Liver (tissue), 9 donors: Measurements from ENCODE around the gene RAP1GAP2. TPM values are rescaled to one million over a fixed set of nuclear protein-coding genes. Genes with fewer than 3 reads are reported as not detected.

Experiments
- DNase-seq: peaks from one replicate; pipeline ENCODE4 v3.0.0-alpha.2; 2017; ENCODE audit warnings: low spot score
- H3K27ac ChIP-seq, 2 donors: one replicate each; pipeline ENCODE4 v1.7.0; 2013; ENCODE audit warnings: inconsistent platforms in 2 of 2, low read length in 2 of 2, control low read depth in 1 of 2, low read depth in 1 of 2, mild to moderate bottlenecking in 1 of 2
- H3K27me3 ChIP-seq, 4 donors: one replicate each; pipeline versions ENCODE4 v1.6.1 to v1.7.0; 2013; ENCODE audit warnings: low read length in 3 of 4, inconsistent platforms in 1 of 4, mild to moderate bottlenecking in 1 of 4, moderate library complexity in 1 of 4; ENCODE audit not compliant: control insufficient read depth in 4 of 4, insufficient read depth in 4 of 4
- H3K36me3 ChIP-seq, 4 donors: one replicate each; pipeline versions ENCODE4 v1.6.1 to v1.7.0; 2013; ENCODE audit warnings: low read length in 3 of 4, mild to moderate bottlenecking in 3 of 4, low read depth in 1 of 4, moderate library complexity in 1 of 4; ENCODE audit not compliant: control insufficient read depth in 4 of 4, insufficient read depth in 3 of 4
- H3K4me1 ChIP-seq, 4 donors: one replicate each; pipeline versions ENCODE4 v1.6.1 to v1.7.0; 2013; ENCODE audit warnings: low read length in 3 of 4, mild to moderate bottlenecking in 3 of 4, moderate library complexity in 1 of 4; ENCODE audit not compliant: control insufficient read depth in 4 of 4, insufficient read depth in 4 of 4
- H3K4me3 ChIP-seq, 3 donors: one replicate each; pipeline versions ENCODE4 v1.6.1 to v1.7.0; 2013; ENCODE audit warnings: low read length in 3 of 3, control low read depth in 1 of 3, low read depth in 1 of 3, mild to moderate bottlenecking in 1 of 3
- H3K9ac ChIP-seq, 2 donors: one replicate each; pipeline ENCODE4 v1.7.0; 2013; ENCODE audit warnings: low read length in 2 of 2, mild to moderate bottlenecking in 2 of 2, moderate library complexity in 2 of 2, control low read depth in 1 of 2, low read depth in 1 of 2
- H3K9me3 ChIP-seq, 4 donors: one replicate each; pipeline versions ENCODE4 v1.6.1 to v1.7.0; 2013; ENCODE audit warnings: low read length in 3 of 4; ENCODE audit not compliant: control insufficient read depth in 4 of 4
- CTCF ChIP-seq: fragments of 150-350 bp; IDR thresholded peaks from 2 replicates; pipeline ENCODE4 v1.5.1; 2017; ENCODE audit warnings: improper control_type of control experiment, low read depth, low read length; ENCODE audit not compliant: missing input control
- EGR1 ChIP-seq, 2 donors: IDR thresholded peaks; 2 replicates each; pipeline ENCODE4 v1.6.1; 2016 to 2018; ENCODE audit warnings: antibody characterized with exemption in 2 of 2, low read depth in 2 of 2
- FOXA1 ChIP-seq: IDR thresholded peaks from 2 replicates; pipeline ENCODE4 v1.6.1; 2016; ENCODE audit warnings: antibody characterized with exemption
- FOXA2 ChIP-seq: IDR thresholded peaks from 2 replicates; pipeline ENCODE4 v1.6.1; 2016; ENCODE audit warnings: antibody characterized with exemption
- GABPA ChIP-seq, 2 donors: IDR thresholded peaks in 1 of 2; conservative IDR thresholded peaks in 1 of 2; 2 replicates each; pipeline ENCODE4 v1.6.1; 2016; ENCODE audit warnings: antibody characterized with exemption in 2 of 2, mild to moderate bottlenecking in 1 of 2, moderate library complexity in 1 of 2
- HNF4A ChIP-seq, 2 donors: conservative IDR thresholded peaks; 2 replicates each; pipeline ENCODE4 v1.6.1; 2016; ENCODE audit warnings: antibody characterized with exemption in 2 of 2, mild to moderate bottlenecking in 2 of 2
- HNF4G ChIP-seq: IDR thresholded peaks from 2 replicates; pipeline ENCODE4 v1.6.1; 2016; ENCODE audit warnings: antibody characterized with exemption
- JUND ChIP-seq, 2 donors: IDR thresholded peaks; 2 replicates each; pipeline ENCODE4 v1.6.1; 2016; ENCODE audit warnings: antibody characterized with exemption in 2 of 2
- NR2F2 ChIP-seq: IDR thresholded peaks from 2 replicates; pipeline ENCODE4 v1.6.1; 2016; ENCODE audit warnings: antibody characterized with exemption
- RAD21 ChIP-seq, 2 donors: IDR thresholded peaks; 2 replicates each; pipeline ENCODE4 v1.6.1; 2016; ENCODE audit warnings: antibody characterized with exemption in 2 of 2, mild to moderate bottlenecking in 2 of 2
- RXRA ChIP-seq, 2 donors: IDR thresholded peaks; 2 replicates each; pipeline ENCODE4 v1.6.1; 2017 to 2018; ENCODE audit warnings: antibody characterized with exemption in 2 of 2, mild to moderate bottlenecking in 1 of 2
- SP1 ChIP-seq: IDR thresholded peaks from 2 replicates; pipeline ENCODE4 v1.6.1; 2018; ENCODE audit warnings: antibody characterized with exemption, mild to moderate bottlenecking
- TAF1 ChIP-seq: conservative IDR thresholded peaks from 2 replicates; pipeline ENCODE4 v1.6.1; 2016; ENCODE audit warnings: antibody characterized with exemption, mild to moderate bottlenecking
- YY1 ChIP-seq: IDR thresholded peaks from 2 replicates; pipeline ENCODE4 v1.6.1; 2016; ENCODE audit warnings: antibody characterized with exemption, mild to moderate bottlenecking
- ZBTB33 ChIP-seq: IDR thresholded peaks from 2 replicates; pipeline ENCODE4 v1.6.1; 2016; ENCODE audit warnings: antibody characterized with exemption
- WGBS: extraction: QIAGEN DNeasy Blood & Tissue Kit; methylation state at CpG from one replicate; pipeline ENCODE4 v1.1.7; 2013; 5-methylcytosine and 5-hydroxymethylcytosine counted together
- polyA plus RNA-seq, 2 donors: library from polyadenylated mRNA; stranded (reverse) in 1 of 2; unstranded in 1 of 2; fragments of 200-250 nt in 1 of 2; fragments of >200 nt in 1 of 2; fragmentation: Nextera tagmentation in 1 of 2; extraction: Ambion mirVana in 1 of 2; gene quantifications; one replicate each; pipeline versions ENCODE4 v1.2.1 to v1.2.3, GENCODE V29; 2013 to 2015
- total RNA-seq, 2 donors: library from RNA; depleted of rRNA; stranded (reverse); fragments of >200 nt; gene quantifications; one replicate each; pipeline ENCODE4 v1.2.3, GENCODE V29; 2014
- TF ChIP-seq, protein P1 (sequence below): IDR thresholded peaks from 2 replicates; pipeline ENCODE4 v1.6.1; 2016; ENCODE audit warnings: antibody characterized with exemption
- TF ChIP-seq, protein P2 (sequence below): IDR thresholded peaks from 2 replicates; pipeline ENCODE4 v1.6.1; 2016; ENCODE audit warnings: antibody characterized with exemption
- donor health status: healthy.
- donor health status: healthy.
- donor health status: healthy.
- donor health status: healthy.
- donor health status: healthy.

The RAP1GAP2 gene
- total and polyA plus RNA-seq, 4 donors, result 0.56 to 1.7 (median 1.1) TPM

DNA sequence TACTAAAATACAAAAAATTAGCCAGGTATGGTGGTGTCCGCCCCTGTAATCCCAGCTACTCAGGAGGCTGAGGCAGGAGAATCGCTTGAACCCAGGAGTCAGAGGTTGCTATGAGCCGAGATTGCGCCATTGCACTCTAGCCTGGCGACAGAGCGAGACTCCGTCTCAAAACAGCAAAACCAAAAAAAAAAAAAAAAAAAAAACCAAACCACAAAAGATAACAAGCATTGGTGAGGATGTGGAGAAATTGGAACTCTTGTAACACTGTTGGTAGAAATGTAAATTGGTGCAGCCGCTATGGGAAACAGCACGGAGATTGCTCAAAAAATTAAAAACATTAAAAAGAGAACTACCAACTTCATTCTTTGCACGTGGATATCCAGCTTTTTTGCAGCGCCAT, 147.7 kb downstream of the RAP1GAP2 start:
- no peak for DNase-seq
- no peak for TF ChIP-seq FOXA2
- no peak for TF ChIP-seq GABPA (IDR thresholded peaks at IDR 0.05 in 1 of 2, conservative IDR thresholded peaks at IDR 0.05 in 1 of 2)
- TF ChIP-seq, protein P1, sequence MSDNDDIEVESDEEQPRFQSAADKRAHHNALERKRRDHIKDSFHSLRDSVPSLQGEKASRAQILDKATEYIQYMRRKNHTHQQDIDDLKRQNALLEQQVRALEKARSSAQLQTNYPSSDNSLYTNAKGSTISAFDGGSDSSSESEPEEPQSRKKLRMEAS, result no peak
- TF ChIP-seq ZBTB33, result no peak
- no peak for TF ChIP-seq SP1
- no peak for TF ChIP-seq YY1
- no peak for TF ChIP-seq RAD21 (IDR thresholded peaks at IDR 0.05)
- TF ChIP-seq JUND (IDR thresholded peaks at IDR 0.05), result no peak
- no peak for TF ChIP-seq NR2F2
- TF ChIP-seq, protein P2, sequence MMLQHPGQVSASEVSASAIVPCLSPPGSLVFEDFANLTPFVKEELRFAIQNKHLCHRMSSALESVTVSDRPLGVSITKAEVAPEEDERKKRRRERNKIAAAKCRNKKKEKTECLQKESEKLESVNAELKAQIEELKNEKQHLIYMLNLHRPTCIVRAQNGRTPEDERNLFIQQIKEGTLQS, result no peak
- TF ChIP-seq FOXA1, result no peak
- TF ChIP-seq RXRA (IDR thresholded peaks at IDR 0.05), result no peak
- TF ChIP-seq HNF4G, result no peak
- TF ChIP-seq EGR1 (IDR thresholded peaks at IDR 0.05; ENCODE audit: low read depth in 2 of 2), result no peak
- TF ChIP-seq HNF4A (conservative IDR thresholded peaks at IDR 0.05), result no peak
- no peak for TF ChIP-seq TAF1
- Histone ChIP-seq H3K9ac (no peak overlapping the region), H3K36me3 (no peaks in the 10 kb centered on the region), H3K4me3 (no peak overlapping the region), H3K4me1 (no peaks in the 10 kb centered on the region), H3K27me3 (no peaks in the 10 kb centered on the region), H3K27ac (no peak overlapping the region), H3K9me3 (no peaks in the 10 kb centered on the region)
- 84% methylated on average over 11 of the region's 11 CpGs for WGBS

DNA sequence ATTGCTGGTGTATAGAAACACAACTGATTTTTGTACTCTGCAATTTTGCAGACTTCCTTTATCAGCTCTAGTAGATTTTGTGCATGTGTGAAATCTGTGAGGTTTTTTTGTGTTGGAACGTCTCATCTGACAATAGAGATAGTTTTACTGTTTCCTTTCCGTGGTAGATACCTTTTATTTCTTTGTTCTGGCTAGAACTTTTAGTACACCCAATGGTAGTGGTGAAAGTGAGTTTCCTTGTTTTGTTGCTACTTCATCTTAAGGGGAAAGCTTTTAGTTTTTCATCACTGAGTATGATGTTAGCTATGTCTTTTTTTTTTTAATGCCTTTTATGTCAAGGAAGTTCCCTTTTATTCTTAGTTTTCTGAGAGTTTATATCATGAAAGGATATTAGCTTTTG, 149.1 kb downstream of the RAP1GAP2 start:
- Histone ChIP-seq H3K9ac (no peak overlapping the region), H3K27me3 (no peaks in the 10 kb centered on the region), H3K4me3 (no peak overlapping the region), H3K36me3 (no peaks in the 10 kb centered on the region), H3K9me3 (no peaks in the 10 kb centered on the region), H3K27ac (no peak overlapping the region), H3K4me1 (no peaks in the 10 kb centered on the region)
- WGBS, result 56% methylated on average over 2 of the region's 2 CpGs
- DNase-seq, result no peak
- TF ChIP-seq HNF4G (no peak), TAF1 (no peak), FOXA1 (no peak), HNF4A (conservative IDR thresholded peaks at IDR 0.05) (no peak), FOXA2 (no peak), CTCF (no peak), JUND (IDR thresholded peaks at IDR 0.05) (no peak), GABPA (IDR thresholded peaks at IDR 0.05 in 1 of 2, conservative IDR thresholded peaks at IDR 0.05 in 1 of 2) (no peak), RXRA (IDR thresholded peaks at IDR 0.05) (no peak), SP1 (no peak), EGR1 (IDR thresholded peaks at IDR 0.05; ENCODE audit: low read depth in 2 of 2) (no peak), YY1 (no peak)
- TF ChIP-seq, protein P1, result no peak
- TF ChIP-seq, protein P2, result no peak
